HepG2 (cell line): ENCODE data around the gene YY1. TPM values are rescaled to one million over a fixed set of nuclear protein-coding genes. Genes with fewer than 3 reads are reported as not detected.

Experiments used
- MIER2 ChIP-seq: IDR thresholded peaks from 2 replicates; pipeline ENCODE4 v1.6.1; 2016; ENCODE audit warnings: missing biosample characterization, missing genetic modification reagents
- RFXAP ChIP-seq: sonication (generic); formaldehyde crosslinking; IDR thresholded peaks from 2 replicates; pipeline ENCODE4 v1.4.0; 2020; ENCODE audit warnings: missing genetic modification reagents, borderline replicate concordance
- STAT5B ChIP-seq: sonication (generic); formaldehyde crosslinking; IDR thresholded peaks from 2 replicates; pipeline ENCODE4 v1.4.0; 2020; ENCODE audit warnings: missing genetic modification reagents
- ZC3H4 ChIP-seq: sonication (generic); formaldehyde crosslinking; IDR thresholded peaks from 2 replicates; pipeline ENCODE4 v1.4.0; 2020; ENCODE audit warnings: missing genetic modification reagents, borderline replicate concordance
- ZNF354B ChIP-seq: sonication (generic); formaldehyde crosslinking; IDR thresholded peaks from 2 replicates; pipeline ENCODE4 v1.8.0; 2022; ENCODE audit warnings: mild to moderate bottlenecking, missing genetic modification reagents
- ZNF570 ChIP-seq: sonication (generic); formaldehyde crosslinking; IDR thresholded peaks from 2 replicates; pipeline ENCODE4 v1.4.0; 2020; ENCODE audit warnings: mild to moderate bottlenecking, missing genetic modification reagents, borderline replicate concordance
- ZSCAN31 ChIP-seq: sonication (generic); formaldehyde crosslinking; IDR thresholded peaks from 2 replicates; pipeline ENCODE4 v1.5.0; 2020; ENCODE audit warnings: low read depth, mild to moderate bottlenecking, missing genetic modification reagents
- polyA plus RNA-seq, 8 experiments: library from polyadenylated mRNA; depleted of rRNA in 3 of 8; stranded (reverse) in 7 of 8; unstranded in 1 of 8; fragments of >200 nt; fragmentation: Illumina TruSeq in 4 of 8; extraction: Trizol in 4 of 8; gene quantifications; 2 replicates each; pipeline versions ENCODE4 v1.2.1 to v1.2.3, GENCODE V29; 2011 to 2016; ENCODE audit warnings: low read depth in 4 of 8, missing spikeins in 1 of 8, mixed read lengths in 1 of 8; ENCODE audit not compliant: insufficient read depth in 1 of 8
- total RNA-seq, 5 experiments: library from RNA; depleted of rRNA; stranded (reverse); fragments of >200 nt; fragmentation: Illumina TruSeq; extraction: Trizol; gene quantifications; 2 replicates each; pipeline ENCODE4 v1.2.3, GENCODE V29; 2016; ENCODE audit warnings: low read depth in 1 of 5
- TF ChIP-seq, protein P1 (sequence below): sonication (generic); formaldehyde crosslinking; IDR thresholded peaks from 2 replicates; pipeline ENCODE4 v1.4.0; 2020; ENCODE audit warnings: missing genetic modification reagents, borderline replicate concordance
- TF ChIP-seq, protein P2 (sequence below): sonication (generic); formaldehyde crosslinking; IDR thresholded peaks from 2 replicates; pipeline ENCODE4 v1.4.0; 2020; ENCODE audit warnings: missing genetic modification reagents
- TF ChIP-seq, protein P3 (sequence below): sonication (generic); formaldehyde crosslinking; IDR thresholded peaks from 2 replicates; pipeline ENCODE4 v1.4.0; 2020; ENCODE audit warnings: mild to moderate bottlenecking, missing genetic modification reagents
- TF ChIP-seq, protein P4 (sequence below): sonication (generic); formaldehyde crosslinking; IDR thresholded peaks from 2 replicates; pipeline ENCODE4 v1.9.0; 2021; ENCODE audit warnings: mild to moderate bottlenecking, missing genetic modification reagents
- TF ChIP-seq, protein P5 (sequence below): IDR thresholded peaks from 2 replicates; pipeline ENCODE4 v1.6.1; 2016; ENCODE audit warnings: low read depth, borderline replicate concordance

The YY1 gene
- total and polyA plus RNA-seq, 2 of the 13 experiments (the other 11 are each of a cell fraction or from before 2014, with no cell fraction given): 29.4 to 68.1 TPM

DNA sequence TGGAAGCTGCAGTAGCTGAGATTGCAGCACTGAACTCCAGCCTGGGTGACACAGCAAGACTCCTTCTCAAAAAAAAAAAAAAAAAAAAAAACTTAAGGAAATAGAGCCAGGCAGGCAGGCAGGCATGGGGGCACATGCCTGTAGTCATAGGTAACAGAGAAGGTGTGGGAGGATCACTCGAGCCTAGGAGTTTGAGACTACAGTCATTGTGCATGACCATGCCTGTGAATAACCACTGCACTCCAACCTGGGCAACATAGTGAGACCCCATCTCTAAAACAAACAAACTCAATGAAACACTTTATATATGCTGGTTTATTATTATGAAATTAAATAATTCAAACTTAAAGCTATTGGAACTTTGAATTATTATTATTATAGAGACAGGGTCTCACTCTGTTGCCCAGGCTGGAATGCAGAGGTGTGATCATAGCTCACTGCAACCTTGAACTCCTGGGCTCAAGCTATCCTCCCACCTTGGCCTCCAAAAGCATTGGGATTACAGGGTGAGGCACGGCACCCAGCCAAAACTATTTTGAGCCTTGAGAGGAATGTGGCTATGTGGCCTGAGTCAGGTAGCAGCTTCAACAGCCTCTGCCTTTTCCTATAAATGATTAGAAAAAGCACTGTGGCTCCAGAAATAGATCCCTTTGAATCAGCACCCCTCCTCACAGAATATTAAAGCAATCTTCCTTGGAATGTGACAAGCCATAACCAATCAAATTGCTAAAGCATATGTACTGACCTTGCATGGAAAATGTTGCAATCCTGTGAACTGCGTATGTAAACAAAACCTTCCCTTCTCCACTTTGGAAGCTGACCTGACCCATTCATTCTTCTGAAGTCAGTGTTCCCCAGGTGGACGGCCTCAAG lies 34.7 kb upstream of the YY1 start (continued):
- TF ChIP-seq, protein P1, sequence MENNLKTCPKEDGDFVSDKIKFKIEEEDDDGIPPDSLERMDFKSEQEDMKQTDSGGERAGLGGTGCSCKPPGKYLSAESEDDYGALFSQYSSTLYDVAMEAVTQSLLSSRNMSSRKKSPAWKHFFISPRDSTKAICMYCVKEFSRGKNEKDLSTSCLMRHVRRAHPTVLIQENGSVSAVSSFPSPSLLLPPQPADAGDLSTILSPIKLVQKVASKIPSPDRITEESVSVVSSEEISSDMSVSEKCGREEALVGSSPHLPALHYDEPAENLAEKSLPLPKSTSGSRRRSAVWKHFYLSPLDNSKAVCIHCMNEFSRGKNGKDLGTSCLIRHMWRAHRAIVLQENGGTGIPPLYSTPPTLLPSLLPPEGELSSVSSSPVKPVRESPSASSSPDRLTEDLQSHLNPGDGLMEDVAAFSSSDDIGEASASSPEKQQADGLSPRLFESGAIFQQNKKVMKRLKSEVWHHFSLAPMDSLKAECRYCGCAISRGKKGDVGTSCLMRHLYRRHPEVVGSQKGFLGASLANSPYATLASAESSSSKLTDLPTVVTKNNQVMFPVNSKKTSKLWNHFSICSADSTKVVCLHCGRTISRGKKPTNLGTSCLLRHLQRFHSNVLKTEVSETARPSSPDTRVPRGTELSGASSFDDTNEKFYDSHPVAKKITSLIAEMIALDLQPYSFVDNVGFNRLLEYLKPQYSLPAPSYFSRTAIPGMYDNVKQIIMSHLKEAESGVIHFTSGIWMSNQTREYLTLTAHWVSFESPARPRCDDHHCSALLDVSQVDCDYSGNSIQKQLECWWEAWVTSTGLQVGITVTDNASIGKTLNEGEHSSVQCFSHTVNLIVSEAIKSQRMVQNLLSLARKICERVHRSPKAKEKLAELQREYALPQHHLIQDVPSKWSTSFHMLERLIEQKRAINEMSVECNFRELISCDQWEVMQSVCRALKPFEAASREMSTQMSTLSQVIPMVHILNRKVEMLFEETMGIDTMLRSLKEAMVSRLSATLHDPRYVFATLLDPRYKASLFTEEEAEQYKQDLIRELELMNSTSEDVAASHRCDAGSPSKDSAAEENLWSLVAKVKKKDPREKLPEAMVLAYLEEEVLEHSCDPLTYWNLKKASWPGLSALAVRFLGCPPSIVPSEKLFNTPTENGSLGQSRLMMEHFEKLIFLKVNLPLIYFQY: peak; percentile 85
- TF ChIP-seq RFXAP (CRISPR knock-in tag) (0 out of 2 replicates have a peak, but pooled peaks have one; percentile 38), STAT5B (CRISPR knock-in tag) (no peak), ZC3H4 (CRISPR knock-in tag) (no peak), ZNF570 (CRISPR knock-in tag) (no peak), ZNF354B (no peak), MIER2 (CRISPR knock-in tag) (0 out of 2 replicates have a peak, but pooled peaks have one; percentile 36), ZSCAN31 (CRISPR knock-in tag) (no peak)
- TF ChIP-seq, protein P2, sequence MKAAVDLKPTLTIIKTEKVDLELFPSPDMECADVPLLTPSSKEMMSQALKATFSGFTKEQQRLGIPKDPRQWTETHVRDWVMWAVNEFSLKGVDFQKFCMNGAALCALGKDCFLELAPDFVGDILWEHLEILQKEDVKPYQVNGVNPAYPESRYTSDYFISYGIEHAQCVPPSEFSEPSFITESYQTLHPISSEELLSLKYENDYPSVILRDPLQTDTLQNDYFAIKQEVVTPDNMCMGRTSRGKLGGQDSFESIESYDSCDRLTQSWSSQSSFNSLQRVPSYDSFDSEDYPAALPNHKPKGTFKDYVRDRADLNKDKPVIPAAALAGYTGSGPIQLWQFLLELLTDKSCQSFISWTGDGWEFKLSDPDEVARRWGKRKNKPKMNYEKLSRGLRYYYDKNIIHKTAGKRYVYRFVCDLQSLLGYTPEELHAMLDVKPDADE: no peak
- TF ChIP-seq, protein P3, sequence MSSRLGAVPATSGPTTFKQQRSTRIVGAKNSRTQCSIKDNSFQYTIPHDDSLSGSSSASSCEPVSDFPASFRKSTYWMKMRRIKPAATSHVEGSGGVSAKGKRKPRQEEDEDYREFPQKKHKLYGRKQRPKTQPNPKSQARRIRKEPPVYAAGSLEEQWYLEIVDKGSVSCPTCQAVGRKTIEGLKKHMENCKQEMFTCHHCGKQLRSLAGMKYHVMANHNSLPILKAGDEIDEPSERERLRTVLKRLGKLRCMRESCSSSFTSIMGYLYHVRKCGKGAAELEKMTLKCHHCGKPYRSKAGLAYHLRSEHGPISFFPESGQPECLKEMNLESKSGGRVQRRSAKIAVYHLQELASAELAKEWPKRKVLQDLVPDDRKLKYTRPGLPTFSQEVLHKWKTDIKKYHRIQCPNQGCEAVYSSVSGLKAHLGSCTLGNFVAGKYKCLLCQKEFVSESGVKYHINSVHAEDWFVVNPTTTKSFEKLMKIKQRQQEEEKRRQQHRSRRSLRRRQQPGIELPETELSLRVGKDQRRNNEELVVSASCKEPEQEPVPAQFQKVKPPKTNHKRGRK (CRISPR knock-in tag): no peak
- TF ChIP-seq, protein P4, sequence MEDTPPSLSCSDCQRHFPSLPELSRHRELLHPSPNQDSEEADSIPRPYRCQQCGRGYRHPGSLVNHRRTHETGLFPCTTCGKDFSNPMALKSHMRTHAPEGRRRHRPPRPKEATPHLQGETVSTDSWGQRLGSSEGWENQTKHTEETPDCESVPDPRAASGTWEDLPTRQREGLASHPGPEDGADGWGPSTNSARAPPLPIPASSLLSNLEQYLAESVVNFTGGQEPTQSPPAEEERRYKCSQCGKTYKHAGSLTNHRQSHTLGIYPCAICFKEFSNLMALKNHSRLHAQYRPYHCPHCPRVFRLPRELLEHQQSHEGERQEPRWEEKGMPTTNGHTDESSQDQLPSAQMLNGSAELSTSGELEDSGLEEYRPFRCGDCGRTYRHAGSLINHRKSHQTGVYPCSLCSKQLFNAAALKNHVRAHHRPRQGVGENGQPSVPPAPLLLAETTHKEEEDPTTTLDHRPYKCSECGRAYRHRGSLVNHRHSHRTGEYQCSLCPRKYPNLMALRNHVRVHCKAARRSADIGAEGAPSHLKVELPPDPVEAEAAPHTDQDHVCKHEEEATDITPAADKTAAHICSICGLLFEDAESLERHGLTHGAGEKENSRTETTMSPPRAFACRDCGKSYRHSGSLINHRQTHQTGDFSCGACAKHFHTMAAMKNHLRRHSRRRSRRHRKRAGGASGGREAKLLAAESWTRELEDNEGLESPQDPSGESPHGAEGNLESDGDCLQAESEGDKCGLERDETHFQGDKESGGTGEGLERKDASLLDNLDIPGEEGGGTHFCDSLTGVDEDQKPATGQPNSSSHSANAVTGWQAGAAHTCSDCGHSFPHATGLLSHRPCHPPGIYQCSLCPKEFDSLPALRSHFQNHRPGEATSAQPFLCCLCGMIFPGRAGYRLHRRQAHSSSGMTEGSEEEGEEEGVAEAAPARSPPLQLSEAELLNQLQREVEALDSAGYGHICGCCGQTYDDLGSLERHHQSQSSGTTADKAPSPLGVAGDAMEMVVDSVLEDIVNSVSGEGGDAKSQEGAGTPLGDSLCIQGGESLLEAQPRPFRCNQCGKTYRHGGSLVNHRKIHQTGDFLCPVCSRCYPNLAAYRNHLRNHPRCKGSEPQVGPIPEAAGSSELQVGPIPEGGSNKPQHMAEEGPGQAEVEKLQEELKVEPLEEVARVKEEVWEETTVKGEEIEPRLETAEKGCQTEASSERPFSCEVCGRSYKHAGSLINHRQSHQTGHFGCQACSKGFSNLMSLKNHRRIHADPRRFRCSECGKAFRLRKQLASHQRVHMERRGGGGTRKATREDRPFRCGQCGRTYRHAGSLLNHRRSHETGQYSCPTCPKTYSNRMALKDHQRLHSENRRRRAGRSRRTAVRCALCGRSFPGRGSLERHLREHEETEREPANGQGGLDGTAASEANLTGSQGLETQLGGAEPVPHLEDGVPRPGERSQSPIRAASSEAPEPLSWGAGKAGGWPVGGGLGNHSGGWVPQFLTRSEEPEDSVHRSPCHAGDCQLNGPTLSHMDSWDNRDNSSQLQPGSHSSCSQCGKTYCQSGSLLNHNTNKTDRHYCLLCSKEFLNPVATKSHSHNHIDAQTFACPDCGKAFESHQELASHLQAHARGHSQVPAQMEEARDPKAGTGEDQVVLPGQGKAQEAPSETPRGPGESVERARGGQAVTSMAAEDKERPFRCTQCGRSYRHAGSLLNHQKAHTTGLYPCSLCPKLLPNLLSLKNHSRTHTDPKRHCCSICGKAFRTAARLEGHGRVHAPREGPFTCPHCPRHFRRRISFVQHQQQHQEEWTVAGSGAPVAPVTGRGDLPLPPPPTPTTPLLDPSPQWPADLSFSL (CRISPR knock-in tag): no peak
- TF ChIP-seq, protein P5, sequence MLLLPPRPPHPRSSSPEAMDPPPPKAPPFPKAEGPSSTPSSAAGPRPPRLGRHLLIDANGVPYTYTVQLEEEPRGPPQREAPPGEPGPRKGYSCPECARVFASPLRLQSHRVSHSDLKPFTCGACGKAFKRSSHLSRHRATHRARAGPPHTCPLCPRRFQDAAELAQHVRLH (CRISPR knock-in tag): peak; percentile 21; the same call in 1 of the 2 replicates
